Endothelial cell of umbilical vein (primary cell): ENCODE measurements around the gene CERKL. TPM values are rescaled to one million over a fixed set of nuclear protein-coding genes. Genes with fewer than 3 reads are reported as not detected.

ENCODE experiments used
- BruUV-seq: library from RNA; stranded (reverse); fragments of 400-500 nt; replicated peaks from 2 replicates; lab custom pipeline; 2021; lab: Mats Ljungman, UMichigan
- CTCF ChIA-PET: fragments of 300-600, 350-600 bp; sonication (Branson Sonifier 250); formaldehyde crosslinking; loops from one replicate; lab custom pipeline; 2021; ENCODE audit warnings: antibody characterized with exemption, inconsistent platforms; lab: Charles Lee
- POLR2A ChIA-PET: fragments of 300-600, 350-600 bp; sonication (Branson Sonifier 250); formaldehyde crosslinking; loops from one replicate; lab custom pipeline; 2021; ENCODE audit warnings: antibody characterized with exemption, inconsistent platforms; lab: Charles Lee
- DNase-seq: peaks from one replicate; pipeline ENCODE4 v3.0.0-alpha.2; 2011; ENCODE audit warnings: low read depth, low spot score
- FAIRE-seq: peaks from 2 replicates; lab custom pipeline; 2011; peaks lifted over from hg19 to GRCh38; lab: Jason Lieb, UNC
- H2AFZ ChIP-seq: 2 replicates; pipeline ENCODE4 v1.6.0; 2012; ENCODE audit warnings: low read depth, low read length, control low read depth, inconsistent platforms
- H3K27ac ChIP-seq: 2 replicates; pipeline ENCODE4 v1.5.1; 2011; ENCODE audit warnings: low read depth, mild to moderate bottlenecking, control low read depth, low read length, moderate library complexity; ENCODE audit not compliant: insufficient read depth
- H3K27me3 ChIP-seq, 2 experiments: 2 replicates each; pipeline versions ENCODE4 v1.6.0 to v1.6.1; 2011; ENCODE audit warnings: low read length in 2 of 2, mixed read lengths in 1 of 2; ENCODE audit not compliant: control insufficient read depth in 2 of 2, insufficient read depth in 2 of 2
- H3K36me3 ChIP-seq, 2 experiments: 2 replicates in 1 of 2; 3 replicates in 1 of 2; pipeline ENCODE4 v1.5.1; 2011; ENCODE audit warnings: low read length in 2 of 2, mild to moderate bottlenecking in 1 of 2, moderate library complexity in 1 of 2; ENCODE audit not compliant: control insufficient read depth in 2 of 2, insufficient read depth in 2 of 2; ENCODE audit errors: extremely low read depth in 1 of 2
- H3K4me1 ChIP-seq: 3 replicates; pipeline ENCODE4 v1.5.1; 2011; ENCODE audit warnings: mild to moderate bottlenecking, low read length; ENCODE audit not compliant: control insufficient read depth, insufficient read depth; ENCODE audit errors: extremely low read depth
- H3K4me2 ChIP-seq: 2 replicates; pipeline ENCODE4 v1.6.1; 2011; ENCODE audit warnings: low read length, control low read depth, mixed read lengths; ENCODE audit not compliant: insufficient read depth
- H3K4me3 ChIP-seq, 3 experiments: fragments of 200-600 bp in 1 of 3; sonication (generic), shearing (Covaris generic) in 1 of 3; replicated peaks in 1 of 3; 2 replicates each; pipeline ENCODE4 v1.5.1; 2011 to 2016; ENCODE audit warnings: control low read depth in 3 of 3, low read length in 3 of 3, mild to moderate bottlenecking in 2 of 3, inconsistent platforms in 1 of 3, low read depth in 1 of 3, moderate library complexity in 1 of 3; ENCODE audit not compliant: insufficient read depth in 1 of 3
- H3K79me2 ChIP-seq: 2 replicates; pipeline ENCODE4 v1.6.0; 2012; ENCODE audit warnings: low read length, inconsistent platforms; ENCODE audit not compliant: control insufficient read depth, insufficient read depth
- H3K9ac ChIP-seq: replicated peaks from 2 replicates; pipeline ENCODE3; 2011; ENCODE audit warnings: low read length, control low read depth; ENCODE audit not compliant: insufficient read depth; ENCODE audit errors: extremely low read depth
- H3K9me1 ChIP-seq: replicated peaks from 3 replicates; pipeline ENCODE4 v1.6.0; 2011; ENCODE audit warnings: mild to moderate bottlenecking, low read length; ENCODE audit not compliant: control insufficient read depth, insufficient read depth; ENCODE audit errors: extremely low read depth
- H3K9me3 ChIP-seq: replicated peaks from 2 replicates; pipeline ENCODE4 v1.5.1; 2012; ENCODE audit warnings: low read length, inconsistent platforms; ENCODE audit not compliant: control insufficient read depth, insufficient read depth
- H4K20me1 ChIP-seq: replicated peaks from 2 replicates; pipeline ENCODE3; 2011; ENCODE audit warnings: mild to moderate bottlenecking, low read length; ENCODE audit not compliant: control insufficient read depth, insufficient read depth; ENCODE audit errors: extremely low read depth
- EZH2 ChIP-seq: IDR thresholded peaks from 2 replicates; pipeline ENCODE4 v1.6.1; 2012; ENCODE audit warnings: borderline replicate concordance, low read depth, mild to moderate bottlenecking, moderate library complexity, low read length, inconsistent platforms; ENCODE audit not compliant: severe bottlenecking
- FOS ChIP-seq: IDR thresholded peaks from 2 replicates; pipeline ENCODE4 v1.6.1; 2011; ENCODE audit warnings: mild to moderate bottlenecking, low read length, moderate library complexity, borderline replicate concordance; ENCODE audit not compliant: insufficient read depth
- GATA2 ChIP-seq: IDR thresholded peaks from 2 replicates; pipeline ENCODE4 v1.7.0; 2011; ENCODE audit warnings: low read depth, mild to moderate bottlenecking, moderate library complexity, mixed read lengths, low read length; ENCODE audit not compliant: insufficient read length, insufficient read depth
- JUN ChIP-seq: IDR thresholded peaks from 2 replicates; pipeline ENCODE4 v1.6.1; 2011; ENCODE audit warnings: borderline replicate concordance, low read depth; ENCODE audit not compliant: insufficient read length, insufficient read depth
- MYC ChIP-seq: IDR thresholded peaks from one replicate; pipeline ENCODE4 v1.6.1; 2011; ENCODE audit warnings: mild to moderate bottlenecking, low read depth, low read length
- POLR2A ChIP-seq: IDR thresholded peaks from 2 replicates; pipeline ENCODE4 v1.6.1; 2012; ENCODE audit warnings: low read depth, mild to moderate bottlenecking, control low read depth, low read length
- POLR2AphosphoS5 ChIP-seq: IDR thresholded peaks from 2 replicates; pipeline ENCODE4 v1.6.1; 2012; ENCODE audit warnings: low read depth, mild to moderate bottlenecking, control low read depth, low read length, moderate library complexity; ENCODE audit not compliant: insufficient read depth
- dilution Hi-C: fragments of 300-500 bp; cut with MboI; formaldehyde crosslinking; loops from one replicate; pipeline ENCODE4 v1.15.0; 2019; ENCODE audit warnings: low sequenced_read_pairs; ENCODE audit not compliant: extremely low pct_ligation_motif_present
- intact Hi-C: fragments of 100-400 bp; cut with micrococcal nuclease; formaldehyde crosslinking; loops from one replicate; pipeline ENCODE4 v1.10.0; 2022
- polyA plus RNA-seq, 4 experiments: library from polyadenylated mRNA; depleted of rRNA in 3 of 4; stranded (reverse) in 3 of 4; unstranded in 1 of 4; fragments of >200 nt; gene quantifications; 2 replicates each; pipeline versions ENCODE4 v1.2.1 to v1.2.3, GENCODE V29; 2011 to 2012; ENCODE audit warnings: missing spikeins in 1 of 4
- total RNA-seq: library from RNA; stranded (reverse); gene quantifications from 2 replicates; pipeline ENCODE4 v1.2.3, GENCODE V29; 2021
- TF ChIP-seq, protein P1 (sequence below): IDR thresholded peaks from 2 replicates; pipeline ENCODE4 v1.6.1; 2011; ENCODE audit not compliant: insufficient read depth, insufficient read length
- TF ChIP-seq, protein P2 (sequence below), 2 donors: IDR thresholded peaks; 1 replicate in 1 of 2; 2 replicates in 1 of 2; pipeline ENCODE4 v1.5.1; 2011; ENCODE audit warnings: low read length in 2 of 2, mild to moderate bottlenecking in 2 of 2, moderate library complexity in 2 of 2, control low read depth in 1 of 2, inconsistent platforms in 1 of 2, low read depth in 1 of 2; ENCODE audit not compliant: insufficient read depth in 1 of 2; ENCODE audit errors: extremely low read depth in 1 of 2

The CERKL gene
- total and polyA plus RNA-seq, 2 donors (not counting 3 experiments of a cell fraction or from before 2014, with no cell fraction given): not detected

DNA sequence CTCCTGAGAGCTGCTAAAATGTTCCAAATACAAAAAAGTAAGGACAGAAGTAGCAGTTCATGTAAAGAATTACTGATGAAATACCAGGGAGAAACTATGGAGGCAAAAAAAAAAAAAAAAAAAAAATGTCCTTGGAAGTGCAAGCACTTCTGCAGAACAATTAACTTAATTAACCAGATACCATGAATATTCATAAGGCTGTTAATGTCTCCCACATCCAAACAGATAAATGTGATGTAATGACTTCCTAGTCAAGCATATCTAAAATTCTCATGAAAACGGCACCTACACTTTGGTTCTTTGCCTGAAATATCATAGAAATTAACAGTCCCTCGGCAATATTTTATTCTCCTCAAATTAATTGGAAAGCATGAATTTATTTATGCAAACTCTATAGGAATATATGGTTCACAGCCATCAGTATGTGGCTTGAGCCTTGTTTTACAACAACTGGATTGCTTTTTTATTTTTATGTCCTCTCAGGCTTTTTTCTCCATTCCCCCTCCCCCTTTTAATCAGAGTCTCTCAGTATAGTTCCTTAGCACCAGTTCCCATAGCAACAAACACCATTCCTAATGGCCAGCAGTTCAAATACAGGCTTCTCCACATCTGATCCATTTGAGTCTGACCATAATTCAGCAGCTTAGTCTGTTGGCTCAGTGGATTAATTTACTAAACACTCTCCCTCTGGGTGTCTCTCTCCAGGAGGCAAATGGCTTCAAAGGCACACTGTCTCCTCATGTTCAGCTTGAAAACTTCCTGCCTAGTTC, 102.7 kb downstream of the CERKL start:
- dilution Hi-C loops: no loop called here
- Histone ChIP-seq H3K4me2 (no peak overlapping the region), H3K27me3 (no peaks in the 10 kb centered on the region), H3K79me2 (no peaks in the 10 kb centered on the region), H3K9me1 (no peaks in the 10 kb centered on the region), H3K9ac (no peak overlapping the region), H3K36me3 (no peaks in the 10 kb centered on the region), H2AFZ (no peak overlapping the region), H3K9me3 (no peaks in the 10 kb centered on the region), H3K4me1 (no peaks in the 10 kb centered on the region), H4K20me1 (no peaks in the 10 kb centered on the region), H3K27ac (no peak overlapping the region), H3K4me3 (no peak overlapping the region)
- ChIA-PET POLR2A (no interaction called here), CTCF (interaction anchor here (0.7 to 1.8 kb wide), 3 partner anchors 43 to 1690 kb away, joined by 3 to 6 read pairs (median 4); no protein-coding TSS in a partner anchor)
- no TSS peak for BruUV-seq
- no peak for FAIRE-seq
- DNase-seq: no peak
- no peak for TF ChIP-seq POLR2AphosphoS5
- TF ChIP-seq POLR2A: no peak
- TF ChIP-seq FOS: no peak
- TF ChIP-seq, protein P1, sequence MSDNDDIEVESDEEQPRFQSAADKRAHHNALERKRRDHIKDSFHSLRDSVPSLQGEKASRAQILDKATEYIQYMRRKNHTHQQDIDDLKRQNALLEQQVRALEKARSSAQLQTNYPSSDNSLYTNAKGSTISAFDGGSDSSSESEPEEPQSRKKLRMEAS: no peak
- TF ChIP-seq, protein P2, sequence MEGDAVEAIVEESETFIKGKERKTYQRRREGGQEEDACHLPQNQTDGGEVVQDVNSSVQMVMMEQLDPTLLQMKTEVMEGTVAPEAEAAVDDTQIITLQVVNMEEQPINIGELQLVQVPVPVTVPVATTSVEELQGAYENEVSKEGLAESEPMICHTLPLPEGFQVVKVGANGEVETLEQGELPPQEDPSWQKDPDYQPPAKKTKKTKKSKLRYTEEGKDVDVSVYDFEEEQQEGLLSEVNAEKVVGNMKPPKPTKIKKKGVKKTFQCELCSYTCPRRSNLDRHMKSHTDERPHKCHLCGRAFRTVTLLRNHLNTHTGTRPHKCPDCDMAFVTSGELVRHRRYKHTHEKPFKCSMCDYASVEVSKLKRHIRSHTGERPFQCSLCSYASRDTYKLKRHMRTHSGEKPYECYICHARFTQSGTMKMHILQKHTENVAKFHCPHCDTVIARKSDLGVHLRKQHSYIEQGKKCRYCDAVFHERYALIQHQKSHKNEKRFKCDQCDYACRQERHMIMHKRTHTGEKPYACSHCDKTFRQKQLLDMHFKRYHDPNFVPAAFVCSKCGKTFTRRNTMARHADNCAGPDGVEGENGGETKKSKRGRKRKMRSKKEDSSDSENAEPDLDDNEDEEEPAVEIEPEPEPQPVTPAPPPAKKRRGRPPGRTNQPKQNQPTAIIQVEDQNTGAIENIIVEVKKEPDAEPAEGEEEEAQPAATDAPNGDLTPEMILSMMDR (IDR thresholded peaks at IDR 0.05; ENCODE audit: extremely low read depth in 1 of 2, insufficient read depth in 1 of 2, low read depth in 1 of 2, low read length in 2 of 2): no peak
- no peak for TF ChIP-seq GATA2
- no peak for TF ChIP-seq JUN
- no peak for TF ChIP-seq EZH2
- TF ChIP-seq MYC: no peak
- intact Hi-C loops: no loop called here
